Measurements from ENCODE around the gene SULT1A2. TPM values are rescaled to one million over a fixed set of nuclear protein-coding genes. Genes with fewer than 3 reads are reported as not detected.

SULT1A2 gene
- total RNA-seq, 1 donor, result not detected

GRCh38 chr16:28580726-28581315 lies 16.0 kb downstream of the SULT1A2 start:
- DNase-seq (ENCODE audit: insufficient read length, low spot score, missing footprints), result no peak
- H3K4me1 ChIP-seq (ENCODE audit: insufficient read depth, low read length), result no peaks in the 10 kb centered on the region
- H3K9me3 ChIP-seq (ENCODE audit: low read depth, low read length), result no peaks in the 10 kb centered on the region
- no peaks in the 10 kb centered on the region for H3K27me3 ChIP-seq (ENCODE audit: insufficient read depth, low read length)
- peaks cover 9% of the 10 kb centered on the region for H3K36me3 ChIP-seq (ENCODE audit: insufficient read depth, low read length)
- no peak overlapping the region for H3K27ac ChIP-seq (ENCODE audit: low read depth, low read length)
- no peak overlapping the region for H2AFZ ChIP-seq (ENCODE audit: low read length)
- H3K4me2 ChIP-seq (ENCODE audit: insufficient read depth, low read length), result no peak overlapping the region
- TF ChIP-seq CTCF (IDR thresholded peaks at IDR 0.05; ENCODE audit: extremely low read depth, low read depth, low read length), result no peak
- no peaks in the 10 kb centered on the region for H3K79me2 ChIP-seq (ENCODE audit: insufficient read depth, low read length)
- no peak overlapping the region for H3K4me3 ChIP-seq (ENCODE audit: insufficient read depth, low read length)
- H4K20me1 ChIP-seq (ENCODE audit: insufficient read depth, low read length), result no peaks in the 10 kb centered on the region

- Histone ChIP-seq H3K36me3 (ENCODE audit: insufficient read depth, low read length) (no peaks in the 10 kb centered on the region), H3K4me3 (ENCODE audit: insufficient read depth, low read length) (no peak overlapping the region), H3K27ac (ENCODE audit: low read depth, low read length) (no peak overlapping the region), H3K9me3 (ENCODE audit: low read depth, low read length) (no peaks in the 10 kb centered on the region), H3K4me1 (ENCODE audit: insufficient read depth, low read length) (no peaks in the 10 kb centered on the region), H4K20me1 (ENCODE audit: insufficient read depth, low read length) (no peaks in the 10 kb centered on the region), H3K79me2 (ENCODE audit: insufficient read depth, low read length) (no peaks in the 10 kb centered on the region), H3K27me3 (ENCODE audit: insufficient read depth, low read length) (no peaks in the 10 kb centered on the region), H3K4me2 (ENCODE audit: insufficient read depth, low read length) (no peak overlapping the region), H2AFZ (ENCODE audit: low read length) (no peak overlapping the region)
- TF ChIP-seq CTCF (IDR thresholded peaks at IDR 0.05; ENCODE audit: extremely low read depth, low read depth, low read length), result no peak
- DNase-seq (ENCODE audit: insufficient read length, low spot score, missing footprints), result no peak
These were observed 21.3 kb downstream of the SULT1A2 start for GRCh38 chr16:28575446-28576109.

DNA sequence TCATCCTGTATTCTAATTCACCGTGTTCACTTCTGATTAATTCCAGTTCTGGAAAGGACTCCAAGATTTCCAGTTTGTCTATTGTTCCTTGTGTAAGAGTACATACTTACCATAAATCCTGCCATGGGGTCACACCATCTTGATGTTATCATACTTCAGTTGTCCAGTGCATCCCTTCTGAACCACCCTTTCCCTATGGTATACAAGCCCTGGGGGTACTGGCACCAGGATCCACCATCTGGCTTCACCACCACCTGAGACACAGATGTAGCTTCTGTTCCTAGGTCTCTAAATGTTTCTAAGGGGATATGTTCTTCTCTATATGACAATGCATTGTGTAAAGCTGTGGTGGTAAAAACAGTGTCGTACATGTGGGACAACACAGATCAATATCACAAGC lies 21.9 kb downstream of the SULT1A2 start:
- Histone ChIP-seq H3K9me3 (ENCODE audit: low read depth, low read length) (no peaks in the 10 kb centered on the region), H3K27ac (ENCODE audit: low read depth, low read length) (no peak overlapping the region), H2AFZ (ENCODE audit: low read length) (no peak overlapping the region), H3K4me2 (ENCODE audit: insufficient read depth, low read length) (no peak overlapping the region), H3K4me3 (ENCODE audit: insufficient read depth, low read length) (no peak overlapping the region), H4K20me1 (ENCODE audit: insufficient read depth, low read length) (no peaks in the 10 kb centered on the region), H3K27me3 (ENCODE audit: insufficient read depth, low read length) (no peaks in the 10 kb centered on the region), H3K79me2 (ENCODE audit: insufficient read depth, low read length) (no peaks in the 10 kb centered on the region), H3K4me1 (ENCODE audit: insufficient read depth, low read length) (no peaks in the 10 kb centered on the region), H3K36me3 (ENCODE audit: insufficient read depth, low read length) (no peaks in the 10 kb centered on the region)
- no peak for TF ChIP-seq CTCF (IDR thresholded peaks at IDR 0.05; ENCODE audit: extremely low read depth, low read depth, low read length)
- DNase-seq (ENCODE audit: insufficient read length, low spot score, missing footprints), result no peak

All from osteoblast (primary cell).